Colonic mucosa (tissue), 4 donors: ENCODE data around the gene LBP. TPM values are rescaled to one million over a fixed set of nuclear protein-coding genes. Genes with fewer than 3 reads are reported as not detected.

Experiments used
- DNase-seq: peaks from one replicate; pipeline ENCODE4 v3.0.0-alpha.2; 2020
- H3K27ac ChIP-seq: fragments of 200-600 bp; one replicate; pipeline ENCODE4 v1.8.0; 2021
- H3K27me3 ChIP-seq: fragments of 200-600 bp; one replicate; pipeline ENCODE4 v1.8.0; 2021
- H3K36me3 ChIP-seq: fragments of 200-600 bp; one replicate; pipeline ENCODE4 v1.8.0; 2021
- H3K4me1 ChIP-seq: fragments of 200-600 bp; one replicate; pipeline ENCODE4 v1.8.0; 2021; ENCODE audit warnings: mild to moderate bottlenecking
- H3K4me3 ChIP-seq: fragments of 200-600 bp; one replicate; pipeline ENCODE4 v1.8.0; 2021
- H3K9ac ChIP-seq, 2 donors: one replicate each; pipeline ENCODE4 v1.7.0; 2013; ENCODE audit warnings: control low read depth in 2 of 2, low read depth in 2 of 2, low read length in 2 of 2
- H3K9me3 ChIP-seq: fragments of 200-600 bp; one replicate; pipeline ENCODE4 v1.8.0; 2021
- intact Hi-C: fragments of 100-400 bp; cut with DNase I; formaldehyde crosslinking; loops from one replicate; pipeline ENCODE4 v1.14.1; 2022
- total RNA-seq, 2 donors: library from RNA; stranded (reverse); fragmentation: NEBNext Ultra II Directional in 1 of 2; extraction: Animal tissue kit (Norgen Biotek cat#: 25700) in 1 of 2; gene quantifications; one replicate each; pipeline ENCODE4 v1.2.1, GENCODE V29; 2021
- TF ChIP-seq, protein P1 (sequence below): fragments of 200-600 bp; IDR thresholded peaks from one replicate; pipeline ENCODE4 v1.8.0; 2022; ENCODE audit warnings: antibody characterized with exemption, mild to moderate bottlenecking
- donor health status: healthy.
- donor health status: DM: no; HTN: no; CAD: no.
- donor health status: DM: no; HTN: no; CAD: no.

Gene LBP
- total RNA-seq, 2 donors from 2014 or later = 0.32 TPM; not detected in 1

- H3K4me3 ChIP-seq = no peak overlapping the region
- H3K9ac ChIP-seq = no peak overlapping the region
- H3K4me1 ChIP-seq = no peaks in the 10 kb centered on the region
- intact Hi-C loops = no loop called here
- TF ChIP-seq, protein P1, sequence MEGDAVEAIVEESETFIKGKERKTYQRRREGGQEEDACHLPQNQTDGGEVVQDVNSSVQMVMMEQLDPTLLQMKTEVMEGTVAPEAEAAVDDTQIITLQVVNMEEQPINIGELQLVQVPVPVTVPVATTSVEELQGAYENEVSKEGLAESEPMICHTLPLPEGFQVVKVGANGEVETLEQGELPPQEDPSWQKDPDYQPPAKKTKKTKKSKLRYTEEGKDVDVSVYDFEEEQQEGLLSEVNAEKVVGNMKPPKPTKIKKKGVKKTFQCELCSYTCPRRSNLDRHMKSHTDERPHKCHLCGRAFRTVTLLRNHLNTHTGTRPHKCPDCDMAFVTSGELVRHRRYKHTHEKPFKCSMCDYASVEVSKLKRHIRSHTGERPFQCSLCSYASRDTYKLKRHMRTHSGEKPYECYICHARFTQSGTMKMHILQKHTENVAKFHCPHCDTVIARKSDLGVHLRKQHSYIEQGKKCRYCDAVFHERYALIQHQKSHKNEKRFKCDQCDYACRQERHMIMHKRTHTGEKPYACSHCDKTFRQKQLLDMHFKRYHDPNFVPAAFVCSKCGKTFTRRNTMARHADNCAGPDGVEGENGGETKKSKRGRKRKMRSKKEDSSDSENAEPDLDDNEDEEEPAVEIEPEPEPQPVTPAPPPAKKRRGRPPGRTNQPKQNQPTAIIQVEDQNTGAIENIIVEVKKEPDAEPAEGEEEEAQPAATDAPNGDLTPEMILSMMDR = no peak
- no peaks in the 10 kb centered on the region for H3K9me3 ChIP-seq
- DNase-seq = no peak
- H3K27ac ChIP-seq = no peak overlapping the region
- no peaks in the 10 kb centered on the region for H3K36me3 ChIP-seq
- no peaks in the 10 kb centered on the region for H3K27me3 ChIP-seq
Observed at GRCh38 chr20:38412877-38413577, 66.7 kb downstream of the LBP start.

DNA sequence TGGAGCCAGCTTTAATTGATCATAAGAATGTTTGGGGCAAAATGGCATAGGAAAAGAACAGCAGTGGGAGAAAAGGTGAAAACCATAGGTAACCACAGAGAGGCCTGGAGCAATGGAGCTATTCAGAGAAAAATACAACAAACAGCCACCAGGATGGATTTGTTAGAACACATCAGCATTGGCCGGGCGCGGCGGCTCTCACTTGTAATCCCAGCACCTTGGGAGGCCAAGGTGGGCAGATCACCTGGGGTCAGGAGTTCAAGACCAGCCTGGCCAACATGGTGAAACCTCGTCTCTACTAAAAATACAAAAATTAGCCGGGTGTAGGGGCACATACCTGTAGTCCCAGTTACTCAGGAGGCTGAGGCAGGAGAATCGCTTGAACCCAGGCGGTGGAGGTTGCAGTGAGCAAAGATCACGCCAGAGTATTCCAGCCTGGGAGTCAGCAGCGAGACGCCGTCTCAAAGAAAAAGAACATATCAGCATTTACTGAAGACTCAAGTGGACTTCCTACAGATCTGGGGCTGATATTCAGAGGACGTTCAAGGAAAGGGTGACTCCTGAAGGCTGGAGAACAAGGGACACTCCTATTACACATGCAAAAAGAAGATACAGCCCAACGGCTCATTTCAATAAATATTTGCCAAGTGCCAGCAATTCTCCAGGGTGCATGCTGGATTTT is 68.6 kb downstream of the LBP start:
- Histone ChIP-seq H3K4me3 (no peak overlapping the region), H3K9ac (no peak overlapping the region), H3K27ac (no peak overlapping the region), H3K9me3 (no peaks in the 10 kb centered on the region), H3K27me3 (no peaks in the 10 kb centered on the region), H3K36me3 (peaks cover 3% of the 10 kb centered on the region), H3K4me1 (no peaks in the 10 kb centered on the region)
- TF ChIP-seq, protein P1 = no peak
- intact Hi-C loops = no loop called here
- DNase-seq = no peak

DNA sequence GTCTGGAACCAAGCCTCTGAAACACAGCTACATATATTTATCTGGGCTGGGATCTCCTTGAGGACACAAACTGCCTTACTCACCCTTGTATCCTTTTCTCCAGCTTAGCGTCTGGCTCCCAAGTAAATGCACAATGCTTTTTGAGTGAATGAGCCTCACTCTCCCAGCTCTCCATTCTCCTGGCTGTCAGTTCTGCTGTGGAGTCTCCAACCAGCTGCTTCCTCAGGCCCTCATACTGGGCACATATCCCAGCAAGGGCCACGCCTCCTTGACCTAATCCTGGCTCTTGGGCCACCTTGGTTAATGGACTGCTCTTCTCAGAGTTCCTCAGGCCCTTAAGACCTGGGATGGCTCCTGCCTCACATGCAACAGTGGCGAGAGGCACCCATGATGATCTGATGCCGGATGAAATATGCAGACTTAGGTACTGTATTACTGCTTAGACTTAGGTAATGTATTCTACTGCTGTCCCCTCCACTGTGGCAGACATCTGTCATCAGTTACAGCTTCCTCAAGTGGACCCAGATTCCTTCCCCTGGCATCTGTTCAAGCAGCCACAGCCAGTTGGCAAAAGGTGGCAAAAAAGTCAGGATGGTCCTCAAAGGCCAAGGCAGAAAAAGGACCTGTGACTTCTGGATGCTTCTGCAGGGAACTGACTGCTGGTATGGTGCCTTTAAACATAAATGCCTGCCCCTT is 72.4 kb downstream of the LBP start:
- peaks cover 20% of the 10 kb centered on the region for H3K36me3 ChIP-seq

GRCh38 chr20:38420388-38421085 is 74.3 kb downstream of the LBP start:
- DNase-seq = no peak
- intact Hi-C loops = no loop called here
- Histone ChIP-seq H3K9ac (no peak overlapping the region), H3K27me3 (no peaks in the 10 kb centered on the region), H3K36me3 (peaks cover 22% of the 10 kb centered on the region), H3K4me1 (no peaks in the 10 kb centered on the region), H3K4me3 (no peak overlapping the region), H3K9me3 (no peaks in the 10 kb centered on the region), H3K27ac (no peak overlapping the region)
- TF ChIP-seq, protein P1 = no peak

More for the DNA sequence above, 72.4 kb downstream of the LBP start:
- intact Hi-C loops = no loop called here
- Histone ChIP-seq H3K4me1 (no peaks in the 10 kb centered on the region), H3K27ac (no peak overlapping the region), H3K9ac (no peak overlapping the region), H3K27me3 (no peaks in the 10 kb centered on the region), H3K4me3 (no peak overlapping the region), H3K9me3 (no peaks in the 10 kb centered on the region)
- TF ChIP-seq, protein P1 = no peak
- DNase-seq = no peak

DNA sequence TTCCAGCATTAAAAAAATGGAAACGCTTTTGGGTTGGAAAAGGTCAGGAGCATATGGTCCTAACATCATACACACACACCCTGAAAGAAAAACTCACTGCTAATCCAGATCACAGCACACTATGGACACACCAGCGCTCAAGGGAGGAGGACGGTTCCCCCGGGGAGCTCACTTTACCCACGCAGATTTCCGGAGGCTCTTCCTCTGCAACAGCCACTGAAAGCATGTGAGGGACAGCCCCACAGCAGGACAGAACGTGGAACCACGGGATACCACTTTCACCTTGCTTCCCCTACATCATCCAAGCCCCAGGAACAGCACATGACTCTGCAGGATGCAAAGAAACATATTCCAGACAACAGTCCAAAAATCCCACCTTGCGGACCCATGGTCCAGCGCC is 75.6 kb downstream of the LBP start:
- Histone ChIP-seq H3K4me3 (no peak overlapping the region), H3K9ac (no peak overlapping the region), H3K9me3 (no peaks in the 10 kb centered on the region), H3K4me1 (no peaks in the 10 kb centered on the region), H3K36me3 (peaks cover 29% of the 10 kb centered on the region), H3K27ac (no peak overlapping the region), H3K27me3 (no peaks in the 10 kb centered on the region)
- intact Hi-C loops = no loop called here
- DNase-seq = no peak
- TF ChIP-seq, protein P1 = no peak
